HG02943 (cell line): ENCODE measurements around the gene LAPTM5.
"Not testable (repeated sequence)": the region's sequence is repeated elsewhere in the genome, so short reads cannot be mapped to it uniquely, and the experiment has no call there.

Experiments
- ATAC-seq: cut with Tn5 transposase; IDR thresholded peaks from one replicate; pipeline ENCODE4 v1.9.1; 2021; ENCODE audit warnings: mild to moderate bottlenecking, low read depth, moderate library complexity; ENCODE audit not compliant: unreplicated experiment

Gene LAPTM5

GRCh38 chr1:30774550-30775432 lies 17.2 kb upstream of the LAPTM5 start:
- ATAC-seq = no peak

DNA sequence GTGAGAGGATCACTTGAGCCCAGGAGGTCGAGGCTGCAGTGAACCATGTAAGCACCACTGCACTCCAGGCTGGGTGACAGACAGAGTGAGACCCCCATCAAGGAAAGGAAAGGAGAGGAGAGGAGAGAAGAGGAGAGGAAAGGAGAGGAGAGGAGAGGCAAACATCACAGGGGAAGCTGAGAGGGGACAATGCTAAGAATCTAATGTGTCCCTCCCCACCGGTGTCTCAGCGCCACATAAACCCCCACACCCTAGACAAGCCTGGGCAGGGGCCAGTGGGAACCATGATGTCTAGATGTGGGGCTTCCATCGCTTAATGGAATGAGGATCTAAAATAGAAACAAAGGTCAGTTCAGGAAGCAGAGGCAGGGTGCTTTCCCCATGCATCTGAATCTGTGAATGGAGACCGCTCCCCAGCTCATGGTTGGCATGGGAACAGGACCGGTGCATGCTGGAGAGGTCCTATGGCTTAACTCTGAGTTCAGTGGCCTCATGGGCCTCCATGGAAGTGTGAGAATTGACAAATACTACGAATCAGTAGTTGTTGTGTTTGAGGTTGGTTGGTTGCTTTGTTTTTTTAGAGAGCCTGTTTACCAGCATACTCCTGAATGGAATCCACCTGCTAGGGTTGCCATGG lies 16.3 kb upstream of the LAPTM5 start:
- ATAC-seq = no peak

GRCh38 chr1:30771005-30771404 lies 13.4 kb upstream of the LAPTM5 start:
- no peak for ATAC-seq

DNA sequence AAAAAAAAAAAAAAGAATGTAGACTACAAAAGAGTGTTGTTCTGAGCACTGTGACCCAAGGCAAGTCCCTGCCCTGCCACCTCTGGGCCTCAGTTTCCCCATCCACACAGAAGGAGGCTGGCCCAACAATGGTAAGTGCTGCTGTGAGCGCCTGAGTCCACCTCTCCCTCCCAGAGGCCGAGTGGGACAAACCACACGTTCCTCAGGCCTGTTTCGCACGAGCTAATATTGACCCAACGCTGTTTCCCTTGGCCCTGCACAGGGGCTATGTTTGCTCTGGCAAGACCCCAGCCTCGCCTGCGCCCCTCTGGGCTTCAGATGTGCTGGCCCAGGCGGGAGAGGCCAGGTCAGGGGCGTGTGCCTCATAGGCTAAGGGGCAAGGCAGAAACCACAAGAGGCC lies 12.6 kb upstream of the LAPTM5 start:
- ATAC-seq = no peak

DNA sequence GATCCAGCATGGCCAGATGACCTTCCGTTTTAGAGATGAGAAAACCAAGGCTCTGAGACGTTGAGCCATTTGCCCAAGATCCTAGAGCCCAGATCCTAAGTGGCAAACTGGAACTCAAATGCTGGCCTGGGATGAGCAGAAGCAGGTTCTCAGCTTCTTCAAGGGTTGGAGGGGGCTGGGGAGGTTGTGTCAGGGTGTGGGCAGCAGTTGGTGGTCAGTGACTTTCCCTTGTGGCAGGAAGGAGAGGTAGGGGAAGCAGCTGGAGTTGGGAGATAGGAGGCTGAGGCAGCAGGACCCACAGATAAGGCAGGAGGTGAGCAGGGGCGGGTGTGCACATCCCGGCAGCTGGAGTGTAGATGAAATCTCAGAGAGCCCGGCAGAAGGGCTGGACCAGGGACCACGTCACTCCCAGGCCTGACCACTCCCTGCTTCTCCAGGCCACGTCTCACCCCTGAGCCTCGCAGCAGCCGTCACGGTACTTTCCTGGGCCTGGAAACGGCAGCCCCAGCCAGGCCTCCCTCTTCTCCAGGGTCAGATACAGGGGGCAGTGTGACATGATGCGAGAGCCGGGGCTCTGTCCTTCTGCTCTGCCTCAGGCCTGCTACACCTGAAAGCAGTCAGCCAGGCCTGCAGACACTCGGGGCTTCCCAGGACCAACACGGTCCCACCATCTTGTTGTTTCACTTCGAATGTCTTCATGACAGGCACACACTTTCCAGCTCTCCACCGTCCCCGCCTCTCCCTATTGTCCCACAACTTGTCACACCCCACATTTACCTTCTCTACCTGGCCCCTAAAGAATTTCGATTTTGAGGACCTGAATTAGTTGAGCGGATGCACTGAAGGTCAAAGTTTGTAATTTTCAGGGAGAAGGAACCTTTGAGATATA lies 11.5 kb upstream of the LAPTM5 start:
- ATAC-seq = no peak

DNA sequence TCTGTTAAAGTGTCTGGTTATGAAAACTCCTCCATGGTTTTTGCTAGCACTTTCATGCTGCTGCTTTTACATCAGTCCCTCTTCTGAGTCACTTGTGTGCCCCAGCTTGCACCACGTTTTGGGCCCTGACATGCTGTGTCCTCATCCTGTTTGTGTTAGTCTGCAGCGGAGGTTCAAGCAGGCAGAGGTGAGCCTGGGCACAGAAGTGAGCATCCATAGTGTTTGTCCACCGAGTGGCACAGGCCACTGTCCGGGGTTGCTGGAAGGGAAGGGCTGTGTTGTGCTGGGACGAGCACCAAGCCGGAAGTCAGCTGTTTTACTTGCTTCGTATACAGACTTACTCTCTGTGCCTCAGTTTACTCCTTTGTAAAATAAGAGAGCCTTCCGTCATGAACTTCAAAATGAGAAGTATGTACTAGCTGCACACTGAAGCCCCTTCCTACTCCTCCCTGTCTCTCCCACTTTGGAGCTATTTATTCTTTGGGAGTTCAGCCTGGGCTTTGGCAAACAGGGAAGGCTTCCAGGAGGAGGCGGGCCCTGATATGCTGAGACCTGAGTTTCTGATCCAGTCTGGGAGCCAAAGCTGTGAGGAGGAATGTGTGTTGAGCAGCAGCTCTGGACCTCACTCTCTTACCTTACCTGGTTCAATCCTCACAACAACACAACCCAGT lies 10.7 kb upstream of the LAPTM5 start:
- no peak for ATAC-seq

DNA sequence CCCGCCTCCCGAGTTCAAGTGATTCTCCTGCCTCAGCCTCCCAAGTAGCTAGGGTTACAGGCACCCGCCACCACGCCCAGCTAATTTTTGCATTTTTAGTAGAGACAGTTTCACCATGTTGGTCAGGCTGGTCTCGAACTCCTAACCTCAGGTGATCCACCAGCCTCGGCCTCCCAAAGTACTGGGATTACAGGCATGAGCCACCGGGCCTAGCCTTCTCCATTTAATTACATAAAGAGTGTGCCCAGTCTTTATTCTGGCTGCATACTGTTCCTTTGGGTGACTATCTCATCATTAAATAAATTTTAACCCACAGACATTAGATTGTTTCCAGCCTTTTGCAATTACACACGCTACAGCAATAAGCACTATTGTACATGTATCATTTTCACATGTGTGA lies 9.4 kb upstream of the LAPTM5 start:
- not testable (repeated sequence) for ATAC-seq

- ATAC-seq = no peak
Observed at GRCh38 chr1:30765556-30766434, 8.2 kb upstream of the LAPTM5 start.

DNA sequence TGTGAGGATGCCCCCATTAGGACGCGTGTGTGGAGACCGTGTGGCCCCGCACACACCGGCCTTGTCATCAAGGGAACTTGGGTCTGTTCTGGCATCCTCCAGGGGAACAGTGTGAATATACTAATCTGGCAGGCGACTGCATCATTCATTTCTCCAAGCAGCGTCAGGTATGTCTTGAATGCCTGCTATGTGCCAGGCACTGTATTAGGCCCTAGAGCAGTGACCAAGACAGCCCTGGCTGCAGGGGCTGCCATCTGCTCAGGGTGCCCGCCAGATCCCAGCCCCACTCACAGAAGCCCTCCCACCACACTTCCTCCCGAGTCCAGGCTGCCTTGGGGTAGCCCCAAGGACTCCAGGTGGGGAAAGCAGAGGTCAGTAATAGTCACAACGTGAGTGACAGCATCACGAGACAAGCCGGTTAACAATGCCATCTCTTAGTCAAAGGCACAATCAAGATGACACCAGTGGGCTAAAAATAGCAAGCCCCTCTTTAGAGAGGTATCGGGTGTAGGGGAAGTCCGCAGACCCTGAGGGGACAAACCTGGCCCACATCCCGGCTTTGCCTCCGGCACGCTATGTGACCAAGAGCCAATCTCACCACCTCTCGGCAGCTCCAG lies 7.5 kb upstream of the LAPTM5 start:
- no peak for ATAC-seq

DNA sequence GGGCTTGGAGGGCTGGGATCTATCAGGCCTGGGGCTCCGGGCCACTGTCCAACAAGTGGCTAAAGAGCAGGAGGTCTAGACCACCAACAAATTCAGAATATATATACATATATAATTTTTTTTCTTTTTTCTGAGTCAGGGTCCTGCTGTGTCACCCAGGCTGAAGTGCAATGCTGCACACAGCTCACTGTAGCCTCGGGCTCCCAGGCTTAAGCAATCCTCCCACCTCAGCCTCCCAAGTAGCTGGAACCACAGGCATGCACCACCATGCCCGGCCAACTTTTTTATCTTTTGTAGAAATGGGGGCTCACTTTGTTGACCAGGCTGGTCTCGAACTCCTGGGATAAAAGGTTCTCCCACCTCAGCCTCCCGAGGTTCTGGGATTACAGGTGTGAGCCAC lies 6.8 kb upstream of the LAPTM5 start:
- no peak for ATAC-seq

- ATAC-seq = no peak
Observed at GRCh38 chr1:30763651-30764248, 6.2 kb upstream of the LAPTM5 start.

DNA sequence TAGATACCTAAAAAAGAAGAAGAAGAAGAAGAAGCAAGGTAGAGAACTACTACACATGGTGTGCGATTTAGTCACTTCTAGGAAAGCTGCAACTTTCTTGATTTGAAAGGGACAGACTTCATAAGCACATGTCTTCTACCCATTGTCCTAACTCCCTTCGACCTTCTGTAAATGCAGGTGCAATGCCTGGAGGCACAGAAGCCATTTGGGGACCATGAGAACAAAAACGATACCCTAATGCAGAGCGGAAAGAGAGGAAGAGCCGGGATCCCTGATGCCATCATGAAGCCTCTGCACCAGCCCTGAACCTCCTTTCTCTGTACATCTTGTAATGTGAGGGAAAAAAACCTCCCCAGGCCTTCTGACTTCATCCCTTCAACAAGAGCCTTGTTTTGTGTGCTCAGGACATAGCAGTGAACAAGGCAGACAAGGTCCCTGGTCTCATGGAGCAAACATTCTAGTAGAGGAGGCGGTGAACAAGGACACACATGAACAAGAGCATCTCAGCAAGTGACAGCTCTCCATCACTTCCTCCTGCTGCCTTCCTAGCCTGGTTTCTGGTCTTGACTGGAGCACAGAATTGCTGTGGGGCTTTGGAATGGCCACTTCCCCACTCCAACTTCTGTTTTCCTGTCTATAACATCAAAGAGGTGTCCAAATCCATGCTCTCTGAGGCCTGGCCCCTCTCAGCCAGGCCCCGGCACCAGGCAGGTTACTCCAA lies 5.5 kb upstream of the LAPTM5 start:
- no peak for ATAC-seq

DNA sequence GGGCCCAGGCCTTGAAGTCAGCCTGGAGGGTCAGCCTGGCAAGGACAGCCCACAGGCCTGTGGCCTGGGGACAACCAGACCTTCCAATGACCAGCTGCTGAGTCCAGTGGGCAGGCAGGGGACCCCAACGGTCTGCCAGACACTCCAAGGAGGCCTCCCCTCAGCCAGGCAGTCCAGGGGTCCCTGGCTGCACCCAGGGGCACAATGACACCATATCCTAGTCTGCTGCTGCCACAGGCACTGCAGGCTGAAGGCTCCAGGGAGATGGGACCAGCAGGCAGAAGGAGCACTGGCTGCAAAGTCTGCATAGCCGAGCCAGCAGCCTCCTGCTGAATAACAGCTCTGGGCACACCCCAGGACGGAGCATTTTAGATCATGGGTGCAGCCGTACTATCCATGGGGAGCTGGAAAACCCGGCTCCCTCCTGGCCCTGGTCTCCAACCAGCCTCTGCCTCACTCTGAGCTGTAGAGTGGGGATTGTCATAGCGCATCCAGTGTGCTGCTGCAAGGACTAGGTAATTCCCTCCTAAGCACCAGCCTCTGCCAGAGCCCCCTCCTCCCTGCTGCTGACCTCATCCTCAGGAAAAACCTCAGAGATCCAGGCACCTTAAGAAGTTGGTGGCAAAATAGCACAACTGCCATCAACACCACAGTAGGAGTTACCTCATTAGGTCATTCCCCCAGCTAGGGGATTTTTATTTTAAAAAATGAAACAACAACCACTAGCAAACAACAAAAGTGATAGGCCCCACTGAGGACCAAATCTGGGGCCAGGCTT lies 4.8 kb upstream of the LAPTM5 start:
- ATAC-seq = no peak

DNA sequence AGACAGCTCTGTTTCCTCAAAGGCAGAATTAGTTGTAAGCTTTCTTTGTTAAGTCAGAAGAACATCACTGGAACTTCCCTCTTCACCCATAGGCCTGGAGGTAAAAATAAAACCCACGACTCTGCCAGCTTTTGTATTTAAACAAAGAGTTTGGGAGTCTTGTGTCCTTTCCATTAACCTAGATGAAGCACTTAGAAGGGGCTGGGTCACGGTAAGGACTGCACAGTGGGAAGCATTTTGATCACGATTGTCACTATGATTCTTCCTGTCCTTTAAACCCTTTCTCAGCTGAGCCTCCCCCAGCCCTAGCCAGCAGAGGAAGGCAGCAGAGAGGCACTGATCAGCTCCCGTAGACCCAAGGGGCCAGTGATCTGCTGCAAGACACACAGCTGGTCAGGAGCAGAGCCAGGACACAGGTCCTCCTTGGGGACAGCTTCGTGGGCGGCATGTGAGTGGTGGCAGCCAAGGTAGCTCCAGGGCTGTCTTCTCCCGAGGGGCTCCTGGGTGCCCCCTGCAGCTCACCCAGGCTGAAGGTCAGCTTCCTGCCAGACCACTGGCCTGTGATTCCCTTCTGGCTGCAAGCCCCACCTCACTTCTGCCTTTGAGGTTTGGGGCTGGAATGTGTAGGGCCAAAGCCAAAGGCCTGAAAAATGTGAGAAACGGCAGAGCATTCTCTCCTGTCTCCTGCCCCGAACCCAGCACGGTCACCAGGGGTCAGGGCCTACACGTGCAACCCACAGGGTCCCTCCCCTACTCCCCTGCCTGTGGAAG lies 4.0 kb upstream of the LAPTM5 start:
- no peak for ATAC-seq

GRCh38 chr1:30760596-30761324 lies 3.2 kb upstream of the LAPTM5 start:
- ATAC-seq = no peak

GRCh38 chr1:30759718-30760281 lies 2.2 kb upstream of the LAPTM5 start:
- ATAC-seq = no peak
